ENCODE measurements around the gene PREX1.
"Not testable (repeated sequence)": the region's sequence is repeated elsewhere in the genome, so short reads cannot be mapped to it uniquely, and the experiment has no call there.

PREX1 gene

DNA sequence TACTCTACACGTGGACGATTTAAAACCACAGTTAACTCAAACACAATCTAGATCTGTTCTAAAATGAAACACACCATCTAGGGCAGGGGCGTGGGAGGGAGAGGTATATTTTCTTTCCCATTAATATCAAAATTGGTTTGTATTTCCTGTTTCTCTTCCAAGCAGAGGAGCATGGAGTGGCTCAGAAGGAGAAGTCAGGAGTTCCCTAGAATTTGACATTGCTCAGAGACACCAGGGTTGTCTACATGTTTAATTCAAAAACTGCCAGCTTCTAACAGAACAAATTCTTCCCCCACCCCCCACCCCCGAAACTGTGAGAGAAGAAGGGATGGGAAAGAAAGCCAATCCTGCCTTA lies 2.3 kb downstream of the PREX1 start:
- DNase-seq (ENCODE audit: low spot score) = no peak

- no peak for DNase-seq (ENCODE audit: low spot score)
These were observed 2.8 kb downstream of the PREX1 start for GRCh38 chr20:48824830-48825565.

DNA sequence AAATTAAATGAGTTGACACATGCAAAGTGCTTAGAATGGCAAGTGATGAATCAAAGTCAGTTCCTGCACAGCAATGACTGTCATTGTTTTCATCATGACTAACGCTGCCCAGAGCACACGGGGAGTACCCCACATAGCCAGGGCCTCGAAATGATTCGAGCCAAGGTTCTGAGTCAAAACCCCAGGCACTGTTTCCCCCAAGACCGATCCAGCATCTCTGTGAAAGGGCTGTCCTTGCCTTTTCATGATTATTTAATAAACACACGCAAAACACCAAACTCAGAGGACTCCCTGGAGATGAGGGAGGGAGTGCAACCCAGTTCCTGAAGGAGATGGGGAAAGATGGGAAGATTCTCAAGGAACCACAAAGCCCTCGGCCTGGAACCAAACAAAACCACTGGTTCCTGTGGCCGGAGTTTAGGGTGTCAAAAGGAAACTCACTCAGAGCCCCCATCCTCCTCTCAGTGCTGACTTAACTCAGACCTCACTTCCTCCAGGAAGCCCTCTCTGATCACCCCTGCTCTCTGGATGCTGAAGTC lies 3.8 kb downstream of the PREX1 start:
- DNase-seq (ENCODE audit: low spot score) = peak; percentile 72

- DNase-seq (ENCODE audit: low spot score) = no peak
These were observed 4.3 kb downstream of the PREX1 start for GRCh38 chr20:48823476-48823875.

DNA sequence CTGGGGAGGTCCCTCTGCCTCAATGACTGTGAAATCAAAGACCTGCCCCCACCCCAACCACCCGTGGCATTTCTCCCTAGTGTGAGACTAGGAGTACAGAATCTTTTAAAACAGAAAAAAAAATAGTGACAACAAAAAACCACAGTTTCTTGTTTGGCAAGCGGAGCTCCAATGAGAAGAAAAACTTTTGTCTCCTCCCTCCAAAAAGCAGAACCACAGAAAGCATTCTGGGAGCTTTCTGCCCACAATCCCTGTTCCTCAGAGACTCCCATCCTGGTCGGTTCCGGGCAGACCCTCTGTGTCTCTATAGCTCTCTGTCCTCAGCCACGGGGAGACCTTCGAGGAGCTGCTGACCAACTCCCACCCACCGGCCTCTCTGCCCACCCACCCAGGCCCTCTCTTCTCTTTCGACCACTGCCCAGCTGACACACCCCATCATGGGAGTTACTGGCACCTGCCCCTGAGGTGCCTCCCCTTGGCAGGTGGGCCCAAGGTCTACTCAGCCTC lies 4.9 kb downstream of the PREX1 start:
- DNase-seq (ENCODE audit: low spot score) = peak; percentile 32

- no peak for DNase-seq (ENCODE audit: low spot score)
These were observed 5.6 kb downstream of the PREX1 start for GRCh38 chr20:48822178-48822577.

DNA sequence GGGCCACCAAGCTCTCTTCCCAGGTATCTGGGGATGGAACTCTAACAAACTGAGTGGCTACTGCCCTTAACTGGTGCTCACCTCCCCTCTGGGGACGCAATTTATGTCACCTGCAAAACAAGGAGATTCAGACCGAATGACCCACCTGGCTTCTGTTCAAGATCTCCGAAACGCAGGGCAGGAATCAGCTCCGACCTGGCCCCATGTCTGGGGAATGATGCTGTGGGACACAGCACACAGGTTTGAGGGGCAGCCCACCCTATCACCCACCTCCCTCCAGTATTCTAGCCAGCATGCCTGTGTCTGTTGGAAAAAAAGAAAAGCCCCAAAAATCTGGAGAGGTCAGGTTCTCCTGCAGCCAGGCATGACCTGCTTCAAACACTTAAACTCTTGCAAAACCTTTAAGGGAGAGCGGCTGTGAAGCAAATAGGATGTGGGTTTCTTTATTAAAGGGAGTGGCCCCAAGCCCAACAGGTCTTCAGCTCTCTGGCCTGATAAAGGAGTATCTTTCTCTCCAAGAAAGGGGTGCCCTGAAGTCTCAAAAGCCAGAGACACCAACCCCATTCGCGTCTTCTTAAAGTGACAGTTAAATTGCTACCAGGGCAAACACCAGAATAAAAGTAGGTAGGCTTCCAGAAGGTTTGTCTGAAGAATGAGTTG lies 6.4 kb downstream of the PREX1 start:
- no peak for DNase-seq (ENCODE audit: low spot score)

- DNase-seq (ENCODE audit: low spot score) = no peak
These were observed 7.2 kb downstream of the PREX1 start for GRCh38 chr20:48820649-48820973.

DNA sequence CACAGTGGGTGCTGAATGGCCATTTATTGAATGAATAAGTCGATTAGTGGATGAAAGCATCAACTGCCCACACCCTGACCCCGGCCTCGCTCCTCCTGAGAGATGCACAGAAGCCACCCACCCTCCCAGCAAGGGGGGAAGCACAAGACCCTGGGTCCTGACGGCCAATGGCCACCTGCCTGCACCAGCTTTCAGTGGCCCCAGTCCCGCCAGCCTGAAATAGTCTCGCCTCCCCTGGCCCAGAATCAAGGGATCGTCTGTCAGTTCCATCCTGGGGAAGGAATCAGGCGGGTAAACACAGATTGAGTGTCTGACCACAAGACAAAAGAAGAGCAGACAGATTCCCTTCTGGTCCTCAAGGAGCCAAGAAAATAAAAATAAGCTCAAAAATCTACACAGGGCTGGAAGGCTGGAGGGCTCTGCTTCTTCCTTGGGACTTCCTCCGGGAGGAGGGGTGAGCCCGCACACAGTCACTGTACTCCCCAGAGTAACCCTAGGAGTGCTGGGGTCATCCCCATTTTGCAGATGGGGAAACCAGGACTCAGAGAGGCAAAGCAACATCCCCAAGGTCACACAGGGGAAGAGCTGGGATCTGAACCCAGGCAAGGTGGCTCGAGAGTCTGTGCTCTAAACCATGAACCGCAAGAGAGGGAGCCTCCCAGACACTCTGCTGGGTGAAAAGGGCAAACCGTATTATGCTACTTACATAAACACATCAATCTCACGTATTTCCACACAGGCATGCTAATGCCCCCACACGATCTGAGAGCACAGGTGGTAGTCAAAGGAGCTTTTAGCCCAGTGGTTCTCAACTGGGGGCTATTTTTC lies 7.8 kb downstream of the PREX1 start:
- no peak for DNase-seq (ENCODE audit: low spot score)

- DNase-seq (ENCODE audit: low spot score) = no peak
These were observed 8.7 kb downstream of the PREX1 start for GRCh38 chr20:48819089-48819488.

DNA sequence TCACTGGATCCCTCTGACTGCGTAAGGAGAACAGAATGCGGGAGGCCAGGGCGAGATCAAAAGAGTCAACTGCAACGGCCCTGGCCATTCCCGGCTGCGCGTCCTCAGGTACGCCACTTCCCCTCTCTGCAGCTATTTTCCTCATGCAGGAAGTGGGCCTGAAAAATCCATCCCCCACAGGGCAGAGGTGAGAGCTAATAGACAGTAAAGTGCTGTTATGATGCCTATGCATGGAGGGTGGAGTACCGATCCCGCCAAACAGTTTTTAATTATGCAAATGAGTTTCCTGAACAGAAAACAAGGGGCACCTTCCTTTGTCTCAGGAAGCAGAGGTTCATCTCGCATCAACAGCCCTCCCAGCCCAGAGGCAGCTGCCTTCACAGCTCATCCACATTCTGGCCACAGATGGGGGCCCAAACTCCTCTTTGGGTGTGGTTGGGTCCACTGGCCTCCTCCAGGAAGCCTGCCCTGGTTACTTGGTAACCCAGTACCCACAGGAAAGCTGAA lies 9.3 kb downstream of the PREX1 start:
- DNase-seq (ENCODE audit: low spot score) = no peak

DNA sequence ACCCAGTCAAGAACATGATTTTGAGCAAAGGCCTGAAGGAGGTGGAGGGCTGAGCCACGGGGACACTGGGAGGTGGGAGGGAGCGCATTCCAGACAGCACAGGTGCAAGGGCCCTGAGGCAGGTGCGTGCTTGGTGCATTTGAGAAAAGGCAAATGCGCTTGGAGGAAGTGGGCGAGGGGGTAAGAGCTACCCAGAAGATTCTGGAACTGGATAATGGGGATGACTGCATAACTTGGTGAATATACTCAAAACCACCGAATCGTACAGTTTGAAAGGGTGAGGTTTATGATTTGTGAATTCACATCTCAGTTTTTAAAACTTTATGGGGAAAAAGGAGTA lies 9.8 kb downstream of the PREX1 start:
- DNase-seq (ENCODE audit: low spot score) = no peak

- no peak for DNase-seq (ENCODE audit: low spot score)
These were observed 10.3 kb downstream of the PREX1 start for GRCh38 chr20:48817367-48818030.

GRCh38 chr20:48816282-48817205 lies 11.3 kb downstream of the PREX1 start:
- DNase-seq (ENCODE audit: low spot score) = no peak

- no peak for DNase-seq (ENCODE audit: low spot score)
These were observed 12.3 kb downstream of the PREX1 start for GRCh38 chr20:48815537-48815936.

DNA sequence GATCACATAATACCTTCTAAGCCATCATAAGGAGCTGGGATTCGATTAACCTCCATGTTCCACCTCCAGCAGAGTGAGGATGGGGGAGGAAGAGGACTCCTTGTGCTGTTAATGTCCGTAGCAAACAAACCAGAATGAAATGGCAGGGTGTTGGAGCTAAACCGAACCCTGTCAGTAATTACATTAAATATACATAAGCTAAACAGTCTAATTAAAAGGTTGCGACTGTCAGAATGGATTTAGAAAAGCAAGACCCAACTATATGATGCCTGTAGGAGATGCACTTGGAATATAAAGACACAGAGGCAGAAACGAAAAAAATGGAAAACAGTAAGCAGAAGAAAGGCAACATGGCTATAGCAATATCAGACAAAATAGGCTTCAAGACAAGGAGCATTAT lies 13.2 kb downstream of the PREX1 start:
- DNase-seq (ENCODE audit: low spot score) = no peak

DNA sequence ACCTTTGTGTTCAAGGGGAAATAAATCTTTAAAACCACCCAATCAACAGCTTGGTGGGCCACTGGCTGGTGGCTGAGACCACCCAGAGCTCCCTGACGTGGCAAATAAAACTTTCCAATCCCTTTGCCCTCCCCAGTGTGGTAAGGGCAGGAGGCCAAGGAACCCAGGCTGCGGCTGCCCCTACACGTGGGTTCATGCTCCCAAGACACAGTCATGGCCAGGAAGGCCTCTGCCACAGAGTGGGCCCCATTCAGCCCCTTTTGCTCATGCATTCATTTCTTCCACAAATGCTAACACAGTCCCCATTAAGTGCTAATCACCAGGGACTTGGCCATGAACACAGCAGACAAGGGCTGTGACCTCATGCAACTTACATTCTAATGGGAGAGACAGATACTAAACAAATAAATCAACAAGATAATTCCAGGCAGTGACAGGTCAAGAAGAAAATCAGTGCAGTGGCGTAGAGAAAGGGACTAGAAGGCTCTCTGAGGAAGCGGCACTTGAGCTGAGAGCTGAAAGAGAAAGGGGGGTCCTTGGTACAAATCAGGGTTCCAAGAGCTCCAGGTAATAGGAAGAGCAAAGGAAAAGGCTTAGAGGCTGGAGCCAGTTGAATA lies 13.8 kb downstream of the PREX1 start:
- no peak for DNase-seq (ENCODE audit: low spot score)

GRCh38 chr20:48813446-48813747 lies 14.4 kb downstream of the PREX1 start:
- no peak for DNase-seq (ENCODE audit: low spot score)

DNA sequence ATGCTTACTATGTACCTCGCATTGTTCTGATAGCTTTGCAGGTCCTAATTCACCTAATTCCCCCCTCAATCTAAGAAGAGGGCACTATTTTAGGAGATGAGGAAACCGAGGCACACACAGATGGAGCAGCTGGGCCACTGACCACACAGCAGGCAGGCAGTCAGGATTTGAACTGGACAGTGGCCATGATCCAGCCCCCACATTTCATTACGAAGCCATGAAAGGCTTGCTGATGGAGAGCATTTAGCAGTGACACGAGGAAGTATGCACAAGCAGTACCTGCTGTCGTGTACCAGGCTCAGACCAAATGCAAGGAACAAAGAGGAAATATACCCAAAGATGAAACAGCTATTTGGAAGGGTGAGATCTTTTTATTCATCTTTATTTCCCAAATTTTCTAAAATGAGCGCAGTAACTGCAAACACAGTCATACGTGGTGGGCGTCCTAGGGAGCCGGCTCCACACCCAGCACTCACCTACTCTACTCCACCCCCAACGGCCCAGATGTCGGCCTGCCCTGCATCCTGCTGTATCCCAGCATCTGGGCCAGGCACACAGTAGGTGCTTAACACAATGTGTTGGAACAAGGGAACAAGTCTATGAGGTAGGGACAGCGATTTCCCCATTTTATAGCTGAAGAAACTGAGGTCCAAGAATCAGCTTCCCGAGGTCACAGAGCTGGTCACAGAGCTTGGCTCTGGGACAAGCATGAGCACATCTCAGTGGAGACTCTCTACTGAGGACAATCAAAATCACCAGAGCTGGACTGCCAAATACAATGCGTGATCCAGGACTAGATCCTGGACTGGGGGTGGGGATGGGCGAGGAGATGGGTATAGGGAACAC lies 15.0 kb downstream of the PREX1 start:
- DNase-seq (ENCODE audit: low spot score) = no peak

DNA sequence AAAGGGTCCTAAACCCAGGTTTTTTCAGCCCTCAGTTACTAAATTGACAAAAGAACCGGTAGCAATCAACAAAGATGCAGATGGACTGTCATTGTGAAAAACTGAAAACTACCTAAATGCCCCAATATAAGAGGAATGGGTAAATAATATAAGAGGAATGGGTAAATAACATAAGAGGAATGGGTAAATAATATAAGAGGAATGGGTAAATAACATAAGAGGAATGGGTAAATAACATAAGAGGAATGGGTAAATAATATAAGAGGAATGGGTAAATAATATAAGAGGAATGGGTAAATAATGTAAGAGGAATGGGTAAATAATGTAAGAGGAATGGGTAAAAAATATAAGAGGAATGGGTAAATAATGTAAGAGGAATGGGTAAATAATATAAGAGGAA lies 15.7 kb downstream of the PREX1 start:
- not testable (repeated sequence) for DNase-seq (ENCODE audit: low spot score)

Data from AG20443 (cell line).